ENCODE measurements around the gene RGS16.

- TF ChIP-seq, protein P1, sequence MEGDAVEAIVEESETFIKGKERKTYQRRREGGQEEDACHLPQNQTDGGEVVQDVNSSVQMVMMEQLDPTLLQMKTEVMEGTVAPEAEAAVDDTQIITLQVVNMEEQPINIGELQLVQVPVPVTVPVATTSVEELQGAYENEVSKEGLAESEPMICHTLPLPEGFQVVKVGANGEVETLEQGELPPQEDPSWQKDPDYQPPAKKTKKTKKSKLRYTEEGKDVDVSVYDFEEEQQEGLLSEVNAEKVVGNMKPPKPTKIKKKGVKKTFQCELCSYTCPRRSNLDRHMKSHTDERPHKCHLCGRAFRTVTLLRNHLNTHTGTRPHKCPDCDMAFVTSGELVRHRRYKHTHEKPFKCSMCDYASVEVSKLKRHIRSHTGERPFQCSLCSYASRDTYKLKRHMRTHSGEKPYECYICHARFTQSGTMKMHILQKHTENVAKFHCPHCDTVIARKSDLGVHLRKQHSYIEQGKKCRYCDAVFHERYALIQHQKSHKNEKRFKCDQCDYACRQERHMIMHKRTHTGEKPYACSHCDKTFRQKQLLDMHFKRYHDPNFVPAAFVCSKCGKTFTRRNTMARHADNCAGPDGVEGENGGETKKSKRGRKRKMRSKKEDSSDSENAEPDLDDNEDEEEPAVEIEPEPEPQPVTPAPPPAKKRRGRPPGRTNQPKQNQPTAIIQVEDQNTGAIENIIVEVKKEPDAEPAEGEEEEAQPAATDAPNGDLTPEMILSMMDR (IDR thresholded peaks at IDR 0.05; ENCODE audit: extremely low read depth in 1 of 2, insufficient read depth in 1 of 2, low read depth in 1 of 2, low read length in 2 of 2), result no peak
- TF ChIP-seq POLR2A (IDR thresholded peaks at IDR 0.05; ENCODE audit: low read depth, low read length) (no peak), EZH2 (IDR thresholded peaks at IDR 0.05; ENCODE audit: borderline replicate concordance, low read depth, low read length, severe bottlenecking) (no peak), FOS (IDR thresholded peaks at IDR 0.05; ENCODE audit: borderline replicate concordance, insufficient read depth, low read length) (no peak), POLR2AphosphoS5 (IDR thresholded peaks at IDR 0.05; ENCODE audit: insufficient read depth, low read depth, low read length) (no peak), MYC (IDR thresholded peaks at IDR 0.05; ENCODE audit: low read depth, low read length) (no peak)
- TF ChIP-seq, protein P2, sequence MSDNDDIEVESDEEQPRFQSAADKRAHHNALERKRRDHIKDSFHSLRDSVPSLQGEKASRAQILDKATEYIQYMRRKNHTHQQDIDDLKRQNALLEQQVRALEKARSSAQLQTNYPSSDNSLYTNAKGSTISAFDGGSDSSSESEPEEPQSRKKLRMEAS (IDR thresholded peaks at IDR 0.05; ENCODE audit: insufficient read depth, insufficient read length), result no peak
Observed at GRCh38 chr1:182644886-182645285, 40.7 kb upstream of the RGS16 start.
